A549 (cell line): Measurements from ENCODE around the gene MCU. TPM values are rescaled to one million over a fixed set of nuclear protein-coding genes. Genes with fewer than 3 reads are reported as not detected.

Experiments
- ATAC-seq, 2 experiments: fragments of 200-7000 bp in 1 of 2; fragments of >200 bp in 1 of 2; cut with Nextera tagmentation in 1 of 2; cut with Tn5 transposase in 1 of 2; 3 replicates each; pipeline versions ENCODE4 v1.8.0 to v1.9.1; 2018 to 2020; ENCODE audit warnings: mild to moderate bottlenecking in 1 of 2, moderate library complexity in 1 of 2
- CTCF ChIA-PET: fragments of 300-600 bp; sonication (Branson Sonifier 250); formaldehyde crosslinking; extraction: SDS; loops from one replicate; lab custom pipeline; 2021; ENCODE audit warnings: antibody characterized with exemption, inconsistent platforms; lab: Yijun Ruan, JAX
- POLR2A ChIA-PET: fragments of 350-600 bp; formaldehyde crosslinking; extraction: SDS; loops from one replicate; lab custom pipeline; 2021; ENCODE audit warnings: antibody characterized with exemption, inconsistent platforms; lab: Yijun Ruan, JAX
- DNase-seq, 2 experiments: peaks; one replicate each; pipeline versions ENCODE4 v3.0.0 to v3.0.0-alpha.2; 2011 to 2016; ENCODE audit warnings: low read depth in 1 of 2, low spot score in 1 of 2
- FAIRE-seq: peaks from 2 replicates; lab custom pipeline; 2011; peaks lifted over from hg19 to GRCh38; lab: Jason Lieb, UNC
- H3K27ac ChIP-seq, 2 experiments: fragments of >200 bp; sonication (Bioruptor Twin); formaldehyde crosslinking; 3 replicates each; pipeline ENCODE4 v1.5.1; 2016 to 2017
- H3K4me1 ChIP-seq: fragments of >200 bp; sonication (Bioruptor Twin); formaldehyde crosslinking; 3 replicates; pipeline ENCODE4 v1.6.1; 2016
- H3K4me2 ChIP-seq: fragments of >200 bp; sonication (Bioruptor Twin); formaldehyde crosslinking; 3 replicates; pipeline ENCODE4 v1.6.1; 2016
- H3K4me3 ChIP-seq: fragments of >200 bp; sonication (Bioruptor Twin); formaldehyde crosslinking; 3 replicates; pipeline ENCODE4 v1.5.1; 2016
- H3K9me3 ChIP-seq: fragments of >200 bp; sonication (Bioruptor Twin); formaldehyde crosslinking; 3 replicates; pipeline ENCODE4 v1.6.1; 2016
- CBX8 ChIP-seq: fragments of 200-600 bp; sonication (generic); IDR thresholded peaks from 2 replicates; pipeline ENCODE4 v1.6.1; 2016
- CEBPB ChIP-seq, 2 experiments: fragments of >200 bp in 1 of 2; sonication (Bioruptor Twin) in 1 of 2; formaldehyde crosslinking in 1 of 2; IDR thresholded peaks; 2 replicates each; pipeline ENCODE4 v1.6.1; 2012 to 2016
- CTCF ChIP-seq: fragments of >200 bp; sonication (Bioruptor Twin); formaldehyde crosslinking; IDR thresholded peaks from 3 replicates; pipeline ENCODE4 v1.5.1; 2016
- EHMT2 ChIP-seq: fragments of 200-600 bp; sonication (generic); IDR thresholded peaks from 2 replicates; pipeline ENCODE4 v1.6.1; 2016; ENCODE audit warnings: antibody characterized with exemption, low read depth, mild to moderate bottlenecking, moderate library complexity
- FOSB ChIP-seq: fragments of 250-450 bp; sonication (Bioruptor Pico); IDR thresholded peaks from 2 replicates; pipeline ENCODE4 v1.5.0; 2020; ENCODE audit warnings: mild to moderate bottlenecking, moderate library complexity
- FOSL2 ChIP-seq, 2 experiments: fragments of 450-650 bp in 1 of 2; fragments of >200 bp in 1 of 2; sonication (Bioruptor Twin) in 1 of 2; formaldehyde crosslinking; IDR thresholded peaks; 2 replicates each; pipeline versions ENCODE4 v1.5.0 to v1.6.1; 2016 to 2020; ENCODE audit warnings: mild to moderate bottlenecking in 1 of 2, moderate library complexity in 1 of 2
- HDAC2 ChIP-seq: fragments of 200-600 bp; sonication (generic); IDR thresholded peaks from 2 replicates; pipeline ENCODE4 v1.6.1; 2016
- HOXA7 ChIP-seq: fragments of 250-450 bp; sonication (Bioruptor Pico); IDR thresholded peaks from 2 replicates; pipeline ENCODE4 v1.5.0; 2020; ENCODE audit warnings: mild to moderate bottlenecking, moderate library complexity
- MAZ ChIP-seq: fragments of 150-350 bp; IDR thresholded peaks from 2 replicates; pipeline ENCODE4 v1.6.1; 2014; ENCODE audit warnings: antibody characterized with exemption, low read depth, low read length, borderline replicate concordance
- NFE2L2 ChIP-seq: fragments of 150-350 bp; conservative IDR thresholded peaks from 2 replicates; pipeline ENCODE4 v1.6.1; 2014; ENCODE audit warnings: low read length
- PHF8 ChIP-seq: fragments of 200-600 bp; sonication (generic); IDR thresholded peaks from 2 replicates; pipeline ENCODE4 v1.6.1; 2016; ENCODE audit warnings: low read depth, mild to moderate bottlenecking, antibody characterized with exemption, moderate library complexity, borderline replicate concordance
- POLR2A ChIP-seq: IDR thresholded peaks from 2 replicates; pipeline ENCODE4 v1.6.1; 2012; ENCODE audit warnings: mild to moderate bottlenecking, low read length
- RFX5 ChIP-seq: fragments of 450-650 bp; IDR thresholded peaks from 2 replicates; pipeline ENCODE4 v1.7.1; 2014; ENCODE audit warnings: antibody characterized with exemption, mild to moderate bottlenecking, moderate library complexity
- SREBF2 ChIP-seq: fragments of 450-650 bp; IDR thresholded peaks from 2 replicates; pipeline ENCODE4 v1.6.1; 2014; ENCODE audit warnings: mild to moderate bottlenecking, moderate library complexity
- TFCP2L1 ChIP-seq: fragments of 250-450 bp; sonication (Bioruptor Pico); IDR thresholded peaks from 2 replicates; pipeline ENCODE4 v1.5.0; 2021; ENCODE audit warnings: mild to moderate bottlenecking
- ZC3H11A ChIP-seq: fragments of 450-650 bp; IDR thresholded peaks from 2 replicates; pipeline ENCODE4 v1.6.1; 2014; ENCODE audit warnings: antibody characterized with exemption, mild to moderate bottlenecking
- ZFP36 ChIP-seq: fragments of 450-650 bp; IDR thresholded peaks from 2 replicates; pipeline ENCODE4 v1.6.1; 2014; ENCODE audit warnings: borderline replicate concordance; ENCODE audit not compliant: partially characterized antibody
- ZNF302 ChIP-seq: fragments of 250-450 bp; sonication (Bioruptor Pico); IDR thresholded peaks from 2 replicates; pipeline ENCODE4 v1.9.0; 2021; ENCODE audit warnings: inconsistent platforms, mild to moderate bottlenecking, moderate library complexity
- WGBS: methylation state at CpG from one replicate; pipeline ENCODE4 v1.1.6; 2017; ENCODE audit errors: missing lambda C conversion rate; 5-methylcytosine and 5-hydroxymethylcytosine counted together
- polyA plus RNA-seq, 4 experiments: library from polyadenylated mRNA; depleted of rRNA in 3 of 4; stranded (reverse); fragments of >200 nt; fragmentation: RNase III in 1 of 4; extraction: RNeasy Plus Mini Kit Qiagen cat#74134 plus additional on column Dnase treatment in 1 of 4; gene quantifications; 2 replicates in 3 of 4; 3 replicates in 1 of 4; pipeline ENCODE4 v1.2.3, GENCODE V29; 2011 to 2017

MCU gene
- polyA plus RNA-seq, 2 of the 4 experiments (the other 2 are of a cell fraction): 44.0 to 221 TPM

- no peak within 1 kb of the TSS for H3K4me3 ChIP-seq
- WGBS: 86% methylated on average over 4 of the region's 4 CpGs
- CTCF ChIA-PET: interaction anchor here (0.5 to 1.3 kb wide), 2 partner anchors 73 to 326 kb away, joined by 3 to 5 read pairs; no protein-coding TSS in a partner anchor
Measured at GRCh38 chr10:72893136-72893798, 201.3 kb downstream of the MCU start, which contains the start of gene OIT3. Gene OIT3, plus strand, starts transcription at chr10:72893739. Its CDS starts 60 bp downstream, at chr10:72893799.

GRCh38 chr10:72895236-72895850, 203.4 kb downstream of the MCU start:
- 79% methylated on average over 11 of the region's 11 CpGs for WGBS
- DNase-seq: no peak
- Histone ChIP-seq H3K27ac (no peak overlapping the region), H3K4me1 (no peaks in the 10 kb centered on the region), H3K9me3 (no peaks in the 10 kb centered on the region), H3K4me3 (no peak overlapping the region), H3K4me2 (no peak overlapping the region)
- ATAC-seq: no peak; a peak in 1 of 6 replicates
- TF ChIP-seq FOSL2 (IDR thresholded peaks at IDR 0.05) (no peak), FOSL2 (CRISPR knock-in tag; IDR thresholded peaks at IDR 0.05) (no peak), RFX5 (no peak), POLR2A (no peak), HDAC2 (no peak), TFCP2L1 (CRISPR knock-in tag) (no peak)
- POLR2A ChIA-PET: no interaction called here
- no peak for FAIRE-seq
- CTCF ChIA-PET: interaction anchor here (1.7 kb wide), 1 partner anchor 92 kb away, joined by 3 read pairs; no protein-coding TSS in a partner anchor

More at GRCh38 chr10:72893136-72893798, 201.3 kb downstream of the MCU start, which contains the start of gene OIT3:
- Histone ChIP-seq H3K4me1 (no peaks in the 10 kb centered on the region), H3K27ac (no peak within 1 kb of the TSS), H3K9me3 (no peaks in the 10 kb centered on the region), H3K4me2 (no peak within 1 kb of the TSS)
- no peak for DNase-seq
- FAIRE-seq: no peak
- POLR2A ChIA-PET: no interaction called here
- peak in 1 of 2 experiments; percentile 43; a peak in 1 of 6 replicates for ATAC-seq
- TF ChIP-seq CTCF (no peak), EHMT2 (no peak), MAZ (no peak), ZFP36 (no peak), CEBPB (IDR thresholded peaks at IDR 0.05) (no peak), SREBF2 (no peak)

- ATAC-seq (no peak), FAIRE-seq (no peak), DNase-seq (no peak)
- H3K4me1 ChIP-seq: no peaks in the 10 kb centered on the region
- CTCF ChIA-PET: interaction anchor here (1.3 to 1.4 kb wide), 2 partner anchors 17 to 535 kb away, joined by 3 read pairs; no protein-coding TSS in a partner anchor
- no peak overlapping the region for H3K4me3 ChIP-seq
- no peak overlapping the region for H3K27ac ChIP-seq
- POLR2A ChIA-PET: no interaction called here
- H3K4me2 ChIP-seq: no peak overlapping the region
- WGBS: 86% methylated on average over 8 of the region's 10 CpGs
- no peaks in the 10 kb centered on the region for H3K9me3 ChIP-seq
- TF ChIP-seq ZNF302 (CRISPR knock-in tag) (no peak), NFE2L2 (no peak), TFCP2L1 (CRISPR knock-in tag) (no peak), CBX8 (no peak), HOXA7 (no peak), FOSL2 (IDR thresholded peaks at IDR 0.05) (no peak), FOSL2 (CRISPR knock-in tag; IDR thresholded peaks at IDR 0.05) (no peak), SREBF2 (no peak), HDAC2 (no peak), ZC3H11A (no peak), FOSB (CRISPR knock-in tag) (no peak), PHF8 (no peak)
Measured at GRCh38 chr10:72898616-72899015, 206.7 kb downstream of the MCU start.
